ENCODE data around the gene TASOR.
"Not testable (repeated sequence)": the region's sequence is repeated elsewhere in the genome, so short reads cannot be mapped to it uniquely, and the experiment has no call there.

Gene TASOR

GRCh38 chr3:56720849-56721248, 37.8 kb upstream of the TASOR start:
- H2BK15ac ChIP-seq (ENCODE audit: low read length) = no peak overlapping the region
- H3K79me1 ChIP-seq (ENCODE audit: low read depth, low read length) = no peaks in the 10 kb centered on the region
- H3K23ac ChIP-seq (ENCODE audit: low read depth, low read length, poor library complexity) = no peak overlapping the region
- H4K8ac ChIP-seq (ENCODE audit: low read depth, low read length) = no peak overlapping the region
- no peak for DNase-seq (ENCODE audit: low spot score)
- H3K9me3 ChIP-seq (replicated peaks in 1 of 2; ENCODE audit: control insufficient read depth in 2 of 2, insufficient read depth in 1 of 2, low read depth in 1 of 2, low read length in 2 of 2) = no peaks in the 10 kb centered on the region
- H4K91ac ChIP-seq (ENCODE audit: low read depth, low read length, poor library complexity) = no peak overlapping the region
- no peak overlapping the region for H2BK120ac ChIP-seq (ENCODE audit: low read depth, low read length)
- no peaks in the 10 kb centered on the region for H3K27me3 ChIP-seq (ENCODE audit: control insufficient read depth in 3 of 3, insufficient read depth in 3 of 3, low read depth in 1 of 3, low read length in 3 of 3)
- H3K4ac ChIP-seq (ENCODE audit: low read length) = no peak overlapping the region
- no peak overlapping the region for H3K18ac ChIP-seq (ENCODE audit: low read length)
- H3K36me3 ChIP-seq (replicated peaks in 1 of 2; ENCODE audit: control insufficient read depth in 2 of 2, insufficient read depth in 2 of 2, low read length in 2 of 2) = no peaks in the 10 kb centered on the region
- no peak overlapping the region for H2AFZ ChIP-seq (ENCODE audit: low read length)
- no peak overlapping the region for H3K14ac ChIP-seq (ENCODE audit: low read length)
- H2BK5ac ChIP-seq (ENCODE audit: low read length) = no peak overlapping the region
- H3K4me3 ChIP-seq (ENCODE audit: low read length in 2 of 2) = no peak overlapping the region
- H2BK12ac ChIP-seq (ENCODE audit: low read length) = no peak overlapping the region
- no peaks in the 10 kb centered on the region for H3K4me1 ChIP-seq (ENCODE audit: control insufficient read depth in 2 of 2, insufficient read depth in 1 of 2, low read depth in 1 of 2, low read length in 2 of 2)
- H3K27ac ChIP-seq (replicated peaks; ENCODE audit: low read length) = no peak overlapping the region
- no peak overlapping the region for H3K4me2 ChIP-seq (ENCODE audit: insufficient read depth, low read length, poor library complexity, severe bottlenecking)
- no peak overlapping the region for H3K9ac ChIP-seq (ENCODE audit: low read depth, low read length, poor library complexity)
- H2AK5ac ChIP-seq (ENCODE audit: low read depth, low read length) = no peak overlapping the region

GRCh38 chr3:56718809-56719208, 35.7 kb upstream of the TASOR start:
- not testable (repeated sequence) for H3K4me1 ChIP-seq (ENCODE audit: control insufficient read depth in 2 of 2, insufficient read depth in 1 of 2, low read depth in 1 of 2, low read length in 2 of 2); H2AK5ac ChIP-seq (ENCODE audit: low read depth, low read length); H3K4ac ChIP-seq (ENCODE audit: low read length); H3K14ac ChIP-seq (ENCODE audit: low read length); H3K36me3 ChIP-seq (replicated peaks in 1 of 2; ENCODE audit: control insufficient read depth in 2 of 2, insufficient read depth in 2 of 2, low read length in 2 of 2); H3K23ac ChIP-seq (ENCODE audit: low read depth, low read length, poor library complexity); H2BK120ac ChIP-seq (ENCODE audit: low read depth, low read length); H3K27ac ChIP-seq (replicated peaks; ENCODE audit: low read length); H2BK5ac ChIP-seq (ENCODE audit: low read length); H2BK12ac ChIP-seq (ENCODE audit: low read length); H3K4me3 ChIP-seq (ENCODE audit: low read length in 2 of 2); H3K18ac ChIP-seq (ENCODE audit: low read length); H3K79me1 ChIP-seq (ENCODE audit: low read depth, low read length); DNase-seq (ENCODE audit: low spot score); H3K9ac ChIP-seq (ENCODE audit: low read depth, low read length, poor library complexity); H3K27me3 ChIP-seq (ENCODE audit: control insufficient read depth in 3 of 3, insufficient read depth in 3 of 3, low read depth in 1 of 3, low read length in 3 of 3); H2BK15ac ChIP-seq (ENCODE audit: low read length); H2AFZ ChIP-seq (ENCODE audit: low read length); H3K4me2 ChIP-seq (ENCODE audit: insufficient read depth, low read length, poor library complexity, severe bottlenecking); H3K9me3 ChIP-seq (replicated peaks in 1 of 2; ENCODE audit: control insufficient read depth in 2 of 2, insufficient read depth in 1 of 2, low read depth in 1 of 2, low read length in 2 of 2); H4K8ac ChIP-seq (ENCODE audit: low read depth, low read length); H4K91ac ChIP-seq (ENCODE audit: low read depth, low read length, poor library complexity)
- no CpG with 5 or more reads among the region's 21 CpGs for WGBS, 2 donors (ENCODE audit: extremely low coverage in 2 of 2, insufficient read length in 2 of 2, insufficient replicate concordance in 1 of 2)

DNA sequence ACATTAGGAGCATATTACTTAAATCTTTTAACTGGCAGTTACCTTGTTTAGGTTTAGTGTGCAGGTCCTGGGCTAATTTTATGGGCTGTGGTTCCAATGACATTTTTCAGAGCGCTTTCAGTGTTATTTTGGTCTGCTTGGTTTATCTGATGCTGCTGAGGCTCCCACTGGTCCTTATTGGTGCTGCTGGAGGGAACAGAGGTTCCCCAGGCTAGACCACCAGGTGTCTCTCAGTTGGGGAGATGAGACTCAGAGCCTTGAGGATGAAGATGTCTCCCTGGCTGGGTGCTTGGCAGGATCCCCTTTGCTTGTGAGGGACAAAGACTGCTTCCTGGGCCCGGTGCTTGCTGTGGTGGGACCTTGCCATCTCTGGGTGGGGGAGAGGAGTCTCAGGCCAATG, 28.3 kb upstream of the TASOR start:
- H3K23ac ChIP-seq (ENCODE audit: low read depth, low read length, poor library complexity) = no peak overlapping the region
- no peak overlapping the region for H2BK120ac ChIP-seq (ENCODE audit: low read depth, low read length)
- DNase-seq (ENCODE audit: low spot score) = no peak
- H3K27ac ChIP-seq (replicated peaks; ENCODE audit: low read length) = no peak overlapping the region
- no peaks in the 10 kb centered on the region for H3K79me1 ChIP-seq (ENCODE audit: low read depth, low read length)
- H2AFZ ChIP-seq (ENCODE audit: low read length) = no peak overlapping the region
- no peak overlapping the region for H2BK5ac ChIP-seq (ENCODE audit: low read length)
- no peak overlapping the region for H2AK5ac ChIP-seq (ENCODE audit: low read depth, low read length)
- no peaks in the 10 kb centered on the region for H3K36me3 ChIP-seq (replicated peaks in 1 of 2; ENCODE audit: control insufficient read depth in 2 of 2, insufficient read depth in 2 of 2, low read length in 2 of 2)
- H2BK15ac ChIP-seq (ENCODE audit: low read length) = no peak overlapping the region
- no peak overlapping the region for H3K4ac ChIP-seq (ENCODE audit: low read length)
- H3K14ac ChIP-seq (ENCODE audit: low read length) = no peak overlapping the region
- H3K9ac ChIP-seq (ENCODE audit: low read depth, low read length, poor library complexity) = no peak overlapping the region
- no peaks in the 10 kb centered on the region for H3K9me3 ChIP-seq (replicated peaks in 1 of 2; ENCODE audit: control insufficient read depth in 2 of 2, insufficient read depth in 1 of 2, low read depth in 1 of 2, low read length in 2 of 2)
- no peak overlapping the region for H3K18ac ChIP-seq (ENCODE audit: low read length)
- no peak overlapping the region for H4K91ac ChIP-seq (ENCODE audit: low read depth, low read length, poor library complexity)
- no peak overlapping the region for H4K8ac ChIP-seq (ENCODE audit: low read depth, low read length)
- H3K4me3 ChIP-seq (ENCODE audit: low read length in 2 of 2) = no peak overlapping the region
- no peaks in the 10 kb centered on the region for H3K4me1 ChIP-seq (ENCODE audit: control insufficient read depth in 2 of 2, insufficient read depth in 1 of 2, low read depth in 1 of 2, low read length in 2 of 2)
- no CpG with 5 or more reads among the region's 2 CpGs for WGBS, 2 donors (ENCODE audit: extremely low coverage in 2 of 2, insufficient read length in 2 of 2, insufficient replicate concordance in 1 of 2)
- no peak overlapping the region for H2BK12ac ChIP-seq (ENCODE audit: low read length)
- no peak overlapping the region for H3K4me2 ChIP-seq (ENCODE audit: insufficient read depth, low read length, poor library complexity, severe bottlenecking)
- no peaks in the 10 kb centered on the region for H3K27me3 ChIP-seq (ENCODE audit: control insufficient read depth in 3 of 3, insufficient read depth in 3 of 3, low read depth in 1 of 3, low read length in 3 of 3)

DNA sequence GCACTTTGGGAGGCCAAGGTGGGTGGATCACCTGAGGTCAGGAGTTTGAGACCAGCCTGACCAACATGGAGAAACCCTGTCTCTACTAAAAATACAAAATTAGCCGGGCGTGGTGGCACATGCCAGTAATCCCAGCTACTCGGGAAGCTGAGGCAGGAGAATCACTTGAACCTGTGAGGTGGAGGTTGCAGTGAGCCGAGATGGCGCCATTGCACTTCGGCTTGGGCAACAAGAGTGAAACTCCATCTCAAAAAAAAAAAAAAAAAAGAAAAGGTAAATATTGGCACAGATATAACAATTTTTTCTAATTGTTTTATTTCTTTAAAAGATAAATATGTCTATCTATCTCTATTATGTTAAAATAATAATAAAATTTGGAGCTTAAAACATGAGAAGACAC, 24.3 kb upstream of the TASOR start:
- WGBS, 2 donors (ENCODE audit: extremely low coverage in 2 of 2, insufficient read length in 2 of 2, insufficient replicate concordance in 1 of 2) = no CpG with 5 or more reads among the region's 6 CpGs
- H3K36me3 ChIP-seq (replicated peaks in 1 of 2; ENCODE audit: control insufficient read depth in 2 of 2, insufficient read depth in 2 of 2, low read length in 2 of 2) = not testable (repeated sequence)

More for the DNA sequence above, 24.3 kb upstream of the TASOR start:
- not testable (repeated sequence) for DNase-seq (ENCODE audit: low spot score); H2BK5ac ChIP-seq (ENCODE audit: low read length); H4K91ac ChIP-seq (ENCODE audit: low read depth, low read length, poor library complexity); H3K27ac ChIP-seq (replicated peaks; ENCODE audit: low read length); H3K9me3 ChIP-seq (replicated peaks in 1 of 2; ENCODE audit: control insufficient read depth in 2 of 2, insufficient read depth in 1 of 2, low read depth in 1 of 2, low read length in 2 of 2); H4K8ac ChIP-seq (ENCODE audit: low read depth, low read length); H2BK120ac ChIP-seq (ENCODE audit: low read depth, low read length); H3K4me2 ChIP-seq (ENCODE audit: insufficient read depth, low read length, poor library complexity, severe bottlenecking); H2BK15ac ChIP-seq (ENCODE audit: low read length); H3K4me1 ChIP-seq (ENCODE audit: control insufficient read depth in 2 of 2, insufficient read depth in 1 of 2, low read depth in 1 of 2, low read length in 2 of 2); H3K27me3 ChIP-seq (ENCODE audit: control insufficient read depth in 3 of 3, insufficient read depth in 3 of 3, low read depth in 1 of 3, low read length in 3 of 3); H3K4me3 ChIP-seq (ENCODE audit: low read length in 2 of 2); H2BK12ac ChIP-seq (ENCODE audit: low read length); H3K79me1 ChIP-seq (ENCODE audit: low read depth, low read length); H3K14ac ChIP-seq (ENCODE audit: low read length); H2AFZ ChIP-seq (ENCODE audit: low read length); H3K4ac ChIP-seq (ENCODE audit: low read length); H3K18ac ChIP-seq (ENCODE audit: low read length); H2AK5ac ChIP-seq (ENCODE audit: low read depth, low read length); H3K9ac ChIP-seq (ENCODE audit: low read depth, low read length, poor library complexity); H3K23ac ChIP-seq (ENCODE audit: low read depth, low read length, poor library complexity)
